Endodermal cell (in vitro differentiated cells): Measurements from ENCODE around the gene KCND2. TPM values are rescaled to one million over a fixed set of nuclear protein-coding genes. Genes with fewer than 3 reads are reported as not detected.

Experiments
- DNase-seq: peaks from one replicate; pipeline ENCODE4 v3.0.0-alpha.2; 2017
- H3K27ac ChIP-seq: 2 replicates; pipeline ENCODE4 v1.5.1; 2013; ENCODE audit warnings: mild to moderate bottlenecking, low read depth, low read length, moderate library complexity
- H3K27me3 ChIP-seq: 2 replicates; pipeline ENCODE4 v1.6.1; 2013; ENCODE audit warnings: mild to moderate bottlenecking, low read length, moderate library complexity; ENCODE audit not compliant: insufficient read depth, control insufficient read depth, poor library complexity, severe bottlenecking
- H3K36me3 ChIP-seq: 2 replicates; pipeline ENCODE4 v1.7.0; 2013; ENCODE audit warnings: mild to moderate bottlenecking, low read length, moderate library complexity; ENCODE audit not compliant: control insufficient read depth, insufficient read depth
- H3K4me1 ChIP-seq: one replicate; pipeline ENCODE4 v1.7.0; 2013; ENCODE audit warnings: low read length; ENCODE audit not compliant: control insufficient read depth, insufficient read depth
- H3K4me3 ChIP-seq: 2 replicates; pipeline ENCODE4 v1.5.1; 2013; ENCODE audit warnings: mild to moderate bottlenecking, low read length, moderate library complexity
- H3K9ac ChIP-seq: 2 replicates; pipeline ENCODE4 v1.6.1; 2013; ENCODE audit warnings: mild to moderate bottlenecking, low read length, moderate library complexity; ENCODE audit not compliant: poor library complexity, severe bottlenecking; ENCODE audit errors: extremely low read depth
- H3K9me3 ChIP-seq: 2 replicates; pipeline ENCODE4 v1.6.1; 2013; ENCODE audit warnings: mild to moderate bottlenecking, low read length, moderate library complexity; ENCODE audit not compliant: control insufficient read depth
- H3K27ac Mint-ChIP-seq: 2 replicates; pipeline ENCODE4 v1.8.0; 2020; ENCODE audit warnings: mixed read lengths
- H3K27me3 Mint-ChIP-seq: 2 replicates; pipeline ENCODE4 v1.8.0; 2021; ENCODE audit warnings: mild to moderate bottlenecking, mixed read lengths; ENCODE audit not compliant: insufficient read depth
- H3K36me3 Mint-ChIP-seq: 2 replicates; pipeline ENCODE4 v1.8.0; 2020; ENCODE audit warnings: low read depth, mixed read lengths
- H3K4me1 Mint-ChIP-seq: 2 replicates; pipeline ENCODE4 v1.8.0; 2020; ENCODE audit warnings: mixed read lengths
- H3K4me3 Mint-ChIP-seq: 2 replicates; pipeline ENCODE4 v1.8.0; 2020; ENCODE audit warnings: mild to moderate bottlenecking, moderate library complexity, mixed read lengths
- H3K9me3 Mint-ChIP-seq: 2 replicates; pipeline ENCODE4 v1.8.0; 2020; ENCODE audit warnings: mild to moderate bottlenecking, mixed read lengths
- CTCF ChIP-seq: fragments of 200-600 bp; sonication (generic); conservative IDR thresholded peaks from 2 replicates; pipeline ENCODE4 v1.5.0; 2021; ENCODE audit warnings: antibody characterized with exemption, mild to moderate bottlenecking
- WGBS, 2 experiments: methylation state at CpG; one replicate each; pipeline versions ENCODE4 v1.1.5 to v1.1.7; 2013; ENCODE audit warnings: missing lambda C conversion rate in 2 of 2, mixed read lengths in 1 of 2; ENCODE audit not compliant: insufficient coverage in 1 of 2, insufficient read length in 1 of 2; 5-methylcytosine and 5-hydroxymethylcytosine counted together
- total RNA-seq, 2 donors: library from RNA; stranded (reverse); fragmentation: NEBNext Ultra II Directional in 1 of 2; extraction: Animal tissue kit (Norgen Biotek cat#: 25700) in 1 of 2; gene quantifications; 2 replicates in 1 of 2; 3 replicates in 1 of 2; pipeline ENCODE4 v1.2.1, GENCODE V29; 2021

The KCND2 gene
- total RNA-seq, 2 donors from 2014 or later, result 0.71 to 4.6 TPM

GRCh38 chr7:120274482-120274881 is 1.5 kb downstream of the KCND2 start:
- Mint-ChIP-seq H3K4me3 (peak overlapping the region; percentile 90), H3K27ac (no peak overlapping the region), H3K27me3 (peaks cover 32% of the 10 kb centered on the region), H3K9me3 (no peaks in the 10 kb centered on the region), H3K4me1 (peaks cover 12% of the 10 kb centered on the region), H3K36me3 (no peaks in the 10 kb centered on the region)
- Histone ChIP-seq H3K27ac (no peak overlapping the region), H3K4me1 (no peaks in the 10 kb centered on the region), H3K36me3 (no peaks in the 10 kb centered on the region), H3K4me3 (no peak overlapping the region), H3K9me3 (no peaks in the 10 kb centered on the region), H3K9ac (no peak overlapping the region), H3K27me3 (peaks cover 31% of the 10 kb centered on the region)
- no peak for DNase-seq
- TF ChIP-seq CTCF, result no peak
- 93 to 98% methylated on average over 11 to 16 of the region's 16 CpGs for WGBS, 2 experiments

GRCh38 chr7:120274899-120275298 is 1.9 kb downstream of the KCND2 start:
- TF ChIP-seq CTCF, result no peak
- H3K9me3 ChIP-seq, result no peaks in the 10 kb centered on the region
- Mint-ChIP-seq H3K36me3 (no peaks in the 10 kb centered on the region), H3K27me3 (peaks cover 32% of the 10 kb centered on the region), H3K4me1 (peaks cover 12% of the 10 kb centered on the region), H3K27ac (no peak overlapping the region), H3K4me3 (no peak overlapping the region), H3K9me3 (no peaks in the 10 kb centered on the region)
- no peak overlapping the region for H3K9ac ChIP-seq
- H3K4me1 ChIP-seq, result no peaks in the 10 kb centered on the region
- H3K27ac ChIP-seq, result no peak overlapping the region
- H3K36me3 ChIP-seq, result no peaks in the 10 kb centered on the region
- H3K27me3 ChIP-seq, result peaks cover 31% of the 10 kb centered on the region
- no peak overlapping the region for H3K4me3 ChIP-seq
- no peak for DNase-seq
- 97 to 98% methylated on average over 27 of the region's 27 CpGs for WGBS, 2 experiments

GRCh38 chr7:120276720-120277119 is 3.7 kb downstream of the KCND2 start:
- peaks cover 31% of the 10 kb centered on the region for H3K27me3 ChIP-seq
- H3K4me3 Mint-ChIP-seq, result no peak overlapping the region
- no peak overlapping the region for H3K9ac ChIP-seq
- H3K9me3 ChIP-seq, result no peaks in the 10 kb centered on the region
- no peaks in the 10 kb centered on the region for H3K4me1 ChIP-seq
- peaks cover 32% of the 10 kb centered on the region for H3K27me3 Mint-ChIP-seq
- H3K4me1 Mint-ChIP-seq, result peaks cover 12% of the 10 kb centered on the region
- no peak for DNase-seq
- no peaks in the 10 kb centered on the region for H3K36me3 Mint-ChIP-seq
- H3K9me3 Mint-ChIP-seq, result no peaks in the 10 kb centered on the region
- no peak overlapping the region for H3K27ac ChIP-seq
- no peaks in the 10 kb centered on the region for H3K36me3 ChIP-seq
- H3K27ac Mint-ChIP-seq, result no peak overlapping the region
- TF ChIP-seq CTCF, result no peak
- no peak overlapping the region for H3K4me3 ChIP-seq
